ENCODE results near the gene TBC1D22A. TPM values are rescaled to one million over a fixed set of nuclear protein-coding genes. Genes with fewer than 3 reads are reported as not detected.

TBC1D22A gene
- total RNA-seq, 2 donors from 2014 or later, result 11.5 to 15.4 TPM

GRCh38 chr22:46929710-46930204 lies 167.3 kb downstream of the TBC1D22A start:
- TF ChIP-seq, protein P1, sequence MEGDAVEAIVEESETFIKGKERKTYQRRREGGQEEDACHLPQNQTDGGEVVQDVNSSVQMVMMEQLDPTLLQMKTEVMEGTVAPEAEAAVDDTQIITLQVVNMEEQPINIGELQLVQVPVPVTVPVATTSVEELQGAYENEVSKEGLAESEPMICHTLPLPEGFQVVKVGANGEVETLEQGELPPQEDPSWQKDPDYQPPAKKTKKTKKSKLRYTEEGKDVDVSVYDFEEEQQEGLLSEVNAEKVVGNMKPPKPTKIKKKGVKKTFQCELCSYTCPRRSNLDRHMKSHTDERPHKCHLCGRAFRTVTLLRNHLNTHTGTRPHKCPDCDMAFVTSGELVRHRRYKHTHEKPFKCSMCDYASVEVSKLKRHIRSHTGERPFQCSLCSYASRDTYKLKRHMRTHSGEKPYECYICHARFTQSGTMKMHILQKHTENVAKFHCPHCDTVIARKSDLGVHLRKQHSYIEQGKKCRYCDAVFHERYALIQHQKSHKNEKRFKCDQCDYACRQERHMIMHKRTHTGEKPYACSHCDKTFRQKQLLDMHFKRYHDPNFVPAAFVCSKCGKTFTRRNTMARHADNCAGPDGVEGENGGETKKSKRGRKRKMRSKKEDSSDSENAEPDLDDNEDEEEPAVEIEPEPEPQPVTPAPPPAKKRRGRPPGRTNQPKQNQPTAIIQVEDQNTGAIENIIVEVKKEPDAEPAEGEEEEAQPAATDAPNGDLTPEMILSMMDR (IDR thresholded peaks at IDR 0.05), result no peak
- peak; percentile 43 for DNase-seq (ENCODE audit: low spot score)
- H3K9me3 ChIP-seq, result no peaks in the 10 kb centered on the region
- H3K27ac ChIP-seq, result no peak overlapping the region
- no peak overlapping the region for H3K4me3 ChIP-seq
- H3K4me1 ChIP-seq, result peaks cover 0 to 5% of the 10 kb centered on the region in 2 donors
- H3K36me3 ChIP-seq, result no peaks in the 10 kb centered on the region
- H3K27me3 ChIP-seq, result no peaks in the 10 kb centered on the region

DNA sequence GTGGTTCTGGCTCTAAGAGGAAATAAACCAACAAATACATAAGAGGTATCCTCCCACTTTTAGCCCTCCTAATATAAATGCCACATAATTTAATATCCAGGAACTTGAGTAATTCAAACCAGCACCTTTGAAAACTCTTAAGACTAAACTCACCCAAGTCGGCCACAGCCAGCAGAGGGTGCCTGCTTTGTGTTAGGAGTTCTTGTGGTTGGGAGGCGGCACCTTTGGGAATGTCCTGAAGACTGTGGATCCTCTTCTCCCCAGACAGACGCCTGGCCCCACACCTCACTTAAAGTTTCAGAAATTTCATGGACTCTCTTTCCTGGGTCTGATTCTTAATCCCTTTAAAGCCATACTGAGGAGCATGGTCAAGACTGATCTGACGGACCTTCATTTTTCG lies 169.0 kb downstream of the TBC1D22A start:
- H3K4me1 ChIP-seq, result peaks cover 0 to 22% of the 10 kb centered on the region in 2 donors
- no peak overlapping the region for H3K4me3 ChIP-seq
- H3K27ac ChIP-seq, result no peak overlapping the region
- peak; percentile 28 for DNase-seq (ENCODE audit: low spot score)
- TF ChIP-seq, protein P1 (IDR thresholded peaks at IDR 0.05), result no peak
- no peaks in the 10 kb centered on the region for H3K9me3 ChIP-seq
- H3K27me3 ChIP-seq, result no peaks in the 10 kb centered on the region
- H3K36me3 ChIP-seq, result no peaks in the 10 kb centered on the region

DNA sequence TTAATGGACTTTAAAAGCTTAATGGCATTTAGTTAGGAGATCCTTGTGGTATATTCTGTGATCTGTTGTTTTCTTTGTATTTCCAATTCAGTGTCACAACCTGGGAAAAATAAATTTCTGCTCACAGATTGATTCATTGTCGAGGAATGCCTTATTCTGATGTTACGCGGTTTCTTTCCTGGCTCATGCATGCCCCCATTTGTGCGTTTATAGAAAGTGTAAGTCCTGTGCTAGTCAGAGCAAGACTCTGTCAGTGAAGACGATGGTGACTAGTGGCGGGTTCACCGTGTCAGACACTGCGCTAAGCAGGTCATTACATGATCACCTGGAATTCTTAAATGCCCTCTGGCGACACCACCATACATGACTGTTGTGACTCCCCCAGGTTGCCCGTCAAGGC lies 169.4 kb downstream of the TBC1D22A start:
- H3K9me3 ChIP-seq, result no peaks in the 10 kb centered on the region
- no peak overlapping the region for H3K4me3 ChIP-seq
- no peaks in the 10 kb centered on the region for H3K27me3 ChIP-seq
- H3K4me1 ChIP-seq, result peaks cover 0 to 25% of the 10 kb centered on the region in 2 donors
- TF ChIP-seq, protein P1 (IDR thresholded peaks at IDR 0.05), result no peak
- H3K36me3 ChIP-seq, result no peaks in the 10 kb centered on the region
- peak; percentile 44 for DNase-seq (ENCODE audit: low spot score)
- no peak overlapping the region for H3K27ac ChIP-seq

GRCh38 chr22:46933040-46933930 lies 170.8 kb downstream of the TBC1D22A start:
- H3K36me3 ChIP-seq, result no peaks in the 10 kb centered on the region
- H3K27ac ChIP-seq, result no peak overlapping the region
- no peaks in the 10 kb centered on the region for H3K27me3 ChIP-seq
- no peaks in the 10 kb centered on the region for H3K9me3 ChIP-seq
- no peak overlapping the region for H3K4me3 ChIP-seq
- TF ChIP-seq, protein P1 (IDR thresholded peaks at IDR 0.05), result no peak
- DNase-seq (ENCODE audit: low spot score), result peak; percentile 53
- H3K4me1 ChIP-seq, result peaks cover 0 to 25% of the 10 kb centered on the region in 2 donors

DNA sequence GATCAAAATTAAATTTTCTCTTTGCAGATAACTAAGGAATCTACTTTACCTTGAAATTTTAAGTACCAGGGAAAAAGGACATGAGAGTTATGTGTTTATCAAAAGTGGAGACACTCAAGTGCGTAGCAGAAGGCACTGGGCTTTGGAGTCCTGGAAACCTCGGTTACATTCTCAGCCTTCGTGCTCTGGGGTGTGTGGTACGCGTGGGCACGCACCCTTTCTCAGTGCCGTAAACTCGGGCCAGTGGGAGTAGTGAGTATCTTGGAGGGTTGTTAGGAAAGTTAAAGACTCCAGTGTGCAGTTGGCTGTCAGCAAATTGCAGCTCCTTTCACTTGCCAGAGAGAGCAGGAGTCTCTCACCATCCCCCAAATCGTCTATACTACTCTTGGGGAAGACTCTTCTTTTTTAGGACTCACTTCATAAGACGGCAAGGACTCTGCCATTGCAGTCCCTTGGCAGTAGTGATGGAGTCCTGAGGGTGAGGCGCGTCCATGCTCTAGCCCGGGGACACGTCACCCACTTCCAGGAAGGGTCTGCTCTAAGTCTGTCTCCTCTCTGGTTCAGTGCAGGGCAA lies 171.8 kb downstream of the TBC1D22A start:
- H3K27ac ChIP-seq, result no peak overlapping the region
- no peaks in the 10 kb centered on the region for H3K9me3 ChIP-seq
- H3K4me1 ChIP-seq, result peaks cover 0 to 25% of the 10 kb centered on the region in 2 donors
- H3K4me3 ChIP-seq, result no peak overlapping the region
- TF ChIP-seq, protein P1 (IDR thresholded peaks at IDR 0.05), result no peak
- no peaks in the 10 kb centered on the region for H3K36me3 ChIP-seq
- peak; percentile 30 for DNase-seq (ENCODE audit: low spot score)
- H3K27me3 ChIP-seq, result no peaks in the 10 kb centered on the region

All from right atrium auricular region (tissue), 2 donors.